NB4 (cell line): ENCODE measurements around the gene TPBGL.

Experiments used
- DNase-seq: peaks from one replicate; pipeline ENCODE4 v3.0.0; 2010; ENCODE audit warnings: low read depth
- H3K4me3 ChIP-seq: one replicate; pipeline ENCODE4 v1.5.1; 2011; ENCODE audit warnings: mild to moderate bottlenecking, low read depth, low read length, moderate library complexity
- MYC ChIP-seq: IDR thresholded peaks from 2 replicates; pipeline ENCODE4 v1.6.1; 2011; ENCODE audit warnings: low read depth, low read length
- POLR2A ChIP-seq: IDR thresholded peaks from 2 replicates; pipeline ENCODE4 v1.6.1; 2011; ENCODE audit warnings: mild to moderate bottlenecking; ENCODE audit not compliant: insufficient read length; ENCODE audit errors: extremely low read depth
- TF ChIP-seq, protein P1 (sequence below): IDR thresholded peaks from one replicate; pipeline ENCODE4 v1.5.1; 2012; ENCODE audit warnings: low read depth, low read length
- TF ChIP-seq, protein P2 (sequence below): IDR thresholded peaks from 2 replicates; pipeline ENCODE4 v1.6.1; 2011; ENCODE audit warnings: low read depth, low read length

Gene TPBGL

DNA sequence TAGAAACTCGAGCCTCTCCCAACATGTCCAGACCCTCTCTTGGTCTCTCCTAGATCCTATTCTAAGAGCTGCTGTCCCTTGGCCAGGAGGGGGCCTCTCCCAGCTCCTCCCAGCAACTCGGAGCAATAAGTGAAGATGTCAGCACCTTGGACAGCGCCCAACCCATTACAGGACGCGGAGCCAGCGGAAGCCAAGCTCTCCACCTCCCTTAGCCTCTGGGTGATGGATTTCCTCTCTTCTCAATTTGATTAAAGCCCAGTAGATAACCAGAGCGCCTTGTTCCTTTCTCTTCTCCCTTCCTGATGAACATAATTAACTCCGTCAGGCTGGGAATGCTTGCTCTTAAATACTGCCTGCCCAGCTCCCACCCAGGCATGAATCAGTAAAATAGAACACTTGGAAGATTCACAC is 26.2 kb upstream of the TPBGL start:
- H3K4me3 ChIP-seq, result no peak overlapping the region
- TF ChIP-seq, protein P1, sequence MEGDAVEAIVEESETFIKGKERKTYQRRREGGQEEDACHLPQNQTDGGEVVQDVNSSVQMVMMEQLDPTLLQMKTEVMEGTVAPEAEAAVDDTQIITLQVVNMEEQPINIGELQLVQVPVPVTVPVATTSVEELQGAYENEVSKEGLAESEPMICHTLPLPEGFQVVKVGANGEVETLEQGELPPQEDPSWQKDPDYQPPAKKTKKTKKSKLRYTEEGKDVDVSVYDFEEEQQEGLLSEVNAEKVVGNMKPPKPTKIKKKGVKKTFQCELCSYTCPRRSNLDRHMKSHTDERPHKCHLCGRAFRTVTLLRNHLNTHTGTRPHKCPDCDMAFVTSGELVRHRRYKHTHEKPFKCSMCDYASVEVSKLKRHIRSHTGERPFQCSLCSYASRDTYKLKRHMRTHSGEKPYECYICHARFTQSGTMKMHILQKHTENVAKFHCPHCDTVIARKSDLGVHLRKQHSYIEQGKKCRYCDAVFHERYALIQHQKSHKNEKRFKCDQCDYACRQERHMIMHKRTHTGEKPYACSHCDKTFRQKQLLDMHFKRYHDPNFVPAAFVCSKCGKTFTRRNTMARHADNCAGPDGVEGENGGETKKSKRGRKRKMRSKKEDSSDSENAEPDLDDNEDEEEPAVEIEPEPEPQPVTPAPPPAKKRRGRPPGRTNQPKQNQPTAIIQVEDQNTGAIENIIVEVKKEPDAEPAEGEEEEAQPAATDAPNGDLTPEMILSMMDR, result peak; percentile 71
- TF ChIP-seq MYC, result no peak
- peak; percentile 86 for DNase-seq

DNA sequence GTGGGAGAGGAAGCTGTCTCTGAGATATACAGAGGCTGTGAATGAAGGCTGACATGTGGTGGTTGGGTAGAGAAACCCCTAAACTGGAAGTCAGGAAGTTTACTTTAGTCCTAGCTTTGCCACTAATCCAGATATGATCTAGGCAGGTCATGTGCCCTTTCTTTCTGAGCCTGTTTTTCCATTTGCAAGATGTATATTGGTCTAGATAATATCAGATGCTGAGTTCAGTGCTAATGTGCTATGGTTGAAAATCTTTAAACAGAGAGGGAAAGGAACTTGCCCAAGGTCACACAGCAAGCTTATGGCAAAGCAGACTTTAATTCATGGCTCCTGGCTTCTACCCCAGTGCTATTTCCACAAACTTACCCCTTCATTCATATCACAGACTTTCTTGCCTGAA is 25.7 kb upstream of the TPBGL start:
- TF ChIP-seq, protein P2, sequence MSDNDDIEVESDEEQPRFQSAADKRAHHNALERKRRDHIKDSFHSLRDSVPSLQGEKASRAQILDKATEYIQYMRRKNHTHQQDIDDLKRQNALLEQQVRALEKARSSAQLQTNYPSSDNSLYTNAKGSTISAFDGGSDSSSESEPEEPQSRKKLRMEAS, result no peak
- no peak for TF ChIP-seq POLR2A
- TF ChIP-seq MYC, result no peak
- TF ChIP-seq, protein P1, result no peak
- DNase-seq, result no peak
- no peak overlapping the region for H3K4me3 ChIP-seq

DNA sequence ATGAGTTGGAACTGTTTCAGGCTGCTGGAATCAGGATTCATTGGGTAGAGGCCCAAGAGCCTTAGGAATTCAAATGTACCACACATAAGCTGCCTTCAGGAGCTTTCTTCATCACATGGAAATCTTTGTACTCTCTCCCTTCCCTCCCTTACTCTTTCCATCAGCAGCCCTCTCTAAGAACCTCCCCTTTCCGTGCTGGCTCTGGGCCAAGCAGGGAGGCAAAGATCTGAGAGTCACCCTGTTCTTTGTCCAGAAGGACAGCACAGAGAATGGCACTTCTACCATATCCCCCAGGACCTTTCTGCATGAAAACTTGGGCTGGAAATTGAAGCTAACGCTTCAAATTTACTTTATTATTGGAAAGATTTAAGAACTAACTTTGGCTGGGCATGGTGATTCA is 20.7 kb upstream of the TPBGL start:
- no peak for DNase-seq
- no peak overlapping the region for H3K4me3 ChIP-seq
- TF ChIP-seq, protein P1, result no peak
- TF ChIP-seq POLR2A (no peak), MYC (no peak)
- TF ChIP-seq, protein P2, result no peak

DNA sequence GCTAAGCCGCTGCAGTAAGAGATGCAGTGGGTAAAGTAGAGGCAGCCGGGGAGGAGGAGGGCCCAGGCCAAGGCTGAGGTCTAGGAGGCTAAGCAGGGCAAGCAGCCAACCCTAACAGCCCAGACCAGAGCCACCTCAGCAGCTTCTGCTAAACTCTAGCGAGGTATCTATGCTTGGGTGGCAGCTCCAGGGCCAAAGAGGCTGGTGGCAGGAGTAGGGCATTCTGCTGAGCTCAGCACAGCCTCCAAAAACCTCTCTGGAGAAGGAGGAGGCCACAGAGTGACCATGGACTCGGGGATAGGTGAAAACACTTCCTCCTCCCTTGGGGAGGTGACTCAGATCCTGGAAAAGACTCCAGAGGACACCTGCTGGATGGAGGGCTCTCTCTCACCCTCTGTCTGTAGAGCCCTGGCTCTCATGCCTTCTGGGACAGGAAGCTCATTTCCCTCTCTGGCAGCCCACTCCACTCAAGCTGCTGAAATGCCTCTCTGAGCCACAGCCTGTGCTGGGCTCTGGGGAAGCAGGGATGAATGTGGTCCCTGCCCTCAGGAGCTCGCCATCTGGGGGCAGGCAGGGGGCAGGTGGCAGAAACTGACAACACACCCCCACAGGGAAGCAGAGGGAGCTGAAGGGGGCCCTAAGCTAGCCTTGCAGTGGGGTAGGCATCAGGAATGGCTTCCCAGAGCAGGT is 16.5 kb upstream of the TPBGL start:
- no peak for TF ChIP-seq POLR2A
- TF ChIP-seq, protein P1, result no peak
- TF ChIP-seq, protein P2, result no peak
- no peak for TF ChIP-seq MYC
- H3K4me3 ChIP-seq, result no peak overlapping the region
- DNase-seq, result no peak

DNA sequence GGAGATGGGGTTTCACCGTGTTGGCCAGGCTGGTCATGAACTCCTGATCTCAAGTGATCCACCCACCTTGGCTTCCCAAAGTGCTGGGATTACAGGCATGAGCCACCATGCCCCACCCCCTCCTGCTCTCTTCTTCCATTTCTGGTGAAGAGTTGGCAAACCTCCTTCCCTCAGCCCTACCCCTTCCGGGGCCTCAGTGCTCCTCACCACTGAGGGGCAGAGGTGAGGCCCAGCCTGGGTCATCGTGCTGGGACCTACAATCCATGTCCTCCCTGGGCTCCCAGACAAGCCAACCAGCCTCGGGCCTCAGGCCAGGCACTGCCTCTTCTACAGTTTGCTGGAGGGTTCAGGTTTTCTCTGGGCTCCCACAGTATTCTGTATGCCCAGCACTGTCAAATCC is 14.8 kb upstream of the TPBGL start:
- TF ChIP-seq POLR2A, result no peak
- no peak for TF ChIP-seq MYC
- TF ChIP-seq, protein P1, result no peak
- TF ChIP-seq, protein P2, result no peak
- no peak overlapping the region for H3K4me3 ChIP-seq
- no peak for DNase-seq

DNA sequence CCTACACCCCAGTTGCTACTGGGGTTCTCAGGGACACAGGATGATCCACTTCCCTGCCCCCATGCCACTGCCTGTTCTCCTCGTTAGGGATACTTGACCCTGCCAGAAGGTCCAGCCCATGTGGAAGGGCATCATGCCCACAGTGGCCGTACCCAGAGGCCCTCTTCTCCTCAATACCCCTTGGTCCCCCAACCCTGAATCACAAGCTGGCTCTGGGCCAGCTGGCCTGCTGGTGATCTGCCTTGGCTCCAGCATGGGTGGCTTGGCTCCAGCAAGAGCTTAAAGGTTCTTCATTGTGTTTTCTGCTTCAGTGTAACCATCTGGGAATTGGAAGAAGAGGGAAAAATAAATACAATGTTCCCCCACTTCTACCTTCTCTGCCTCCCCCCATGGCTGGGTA is 11.1 kb upstream of the TPBGL start:
- no peak for DNase-seq
- TF ChIP-seq, protein P1, result no peak
- no peak for TF ChIP-seq POLR2A
- TF ChIP-seq MYC, result no peak
- TF ChIP-seq, protein P2, result no peak
- no peak overlapping the region for H3K4me3 ChIP-seq
